CD14-positive monocyte (primary cell): Measurements from ENCODE around the gene NRXN3. TPM values are rescaled to one million over a fixed set of nuclear protein-coding genes. Genes with fewer than 3 reads are reported as not detected.

Source experiments
- DNase-seq, 3 donors: peaks; one replicate each; pipeline ENCODE4 v3.0.0-alpha.2; 2011 to 2022
- H2AFZ ChIP-seq: 2 replicates; pipeline ENCODE4 v1.6.0; 2012; ENCODE audit warnings: mild to moderate bottlenecking, low read depth, low read length, inconsistent platforms; ENCODE audit not compliant: insufficient read depth, poor library complexity, severe bottlenecking
- H3K27ac ChIP-seq, 2 donors: 1 replicate in 1 of 2; 2 replicates in 1 of 2; pipeline ENCODE4 v1.5.1; 2012 to 2013; ENCODE audit warnings: low read length in 2 of 2, control low read depth in 1 of 2, inconsistent platforms in 1 of 2, low read depth in 1 of 2, mild to moderate bottlenecking in 1 of 2
- H3K27me3 ChIP-seq, 2 donors: one replicate each; pipeline versions ENCODE4 v1.6.0 to v1.6.1; 2011 to 2013; ENCODE audit warnings: low read length in 2 of 2; ENCODE audit not compliant: control insufficient read depth in 2 of 2, insufficient read depth in 2 of 2
- H3K36me3 ChIP-seq, 2 donors: replicated peaks in 1 of 2; 1 replicate in 1 of 2; 2 replicates in 1 of 2; pipeline versions ENCODE4 v1.5.1 to v1.6.1; 2012 to 2013; ENCODE audit warnings: low read length in 2 of 2, control low read depth in 1 of 2, inconsistent platforms in 1 of 2, mild to moderate bottlenecking in 1 of 2; ENCODE audit not compliant: insufficient read depth in 2 of 2, control insufficient read depth in 1 of 2
- H3K4me1 ChIP-seq, 2 donors: 1 replicate in 1 of 2; 2 replicates in 1 of 2; pipeline versions ENCODE4 v1.5.1 to v1.6.1; 2012 to 2013; ENCODE audit warnings: low read length in 2 of 2, control low read depth in 1 of 2, inconsistent platforms in 1 of 2, mild to moderate bottlenecking in 1 of 2, moderate library complexity in 1 of 2; ENCODE audit not compliant: insufficient read depth in 2 of 2, control insufficient read depth in 1 of 2
- H3K4me2 ChIP-seq: replicated peaks from 2 replicates; pipeline ENCODE3; 2012; ENCODE audit warnings: low read length, moderate library complexity, mild to moderate bottlenecking; ENCODE audit not compliant: poor library complexity, severe bottlenecking; ENCODE audit errors: extremely low read depth
- H3K4me3 ChIP-seq, 3 experiments: fragments of 200-600 bp in 1 of 3; sonication (generic) in 1 of 3; replicated peaks in 1 of 3; 1 replicate in 2 of 3; 2 replicates in 1 of 3; pipeline ENCODE4 v1.5.1; 2011 to 2013; ENCODE audit warnings: low read length in 3 of 3, mild to moderate bottlenecking in 3 of 3, control low read depth in 2 of 3, low read depth in 2 of 3, inconsistent platforms in 1 of 3, moderate library complexity in 1 of 3
- H3K79me2 ChIP-seq: 2 replicates; pipeline ENCODE4 v1.6.0; 2012; ENCODE audit warnings: mild to moderate bottlenecking, control low read depth, inconsistent platforms, low read length, moderate library complexity; ENCODE audit not compliant: insufficient read depth
- H3K9ac ChIP-seq: 2 replicates; pipeline ENCODE4 v1.6.0; 2017; ENCODE audit warnings: low read length, mild to moderate bottlenecking; ENCODE audit not compliant: insufficient read depth, poor library complexity, severe bottlenecking
- H3K9me3 ChIP-seq, 2 donors: replicated peaks in 1 of 2; 1 replicate in 1 of 2; 2 replicates in 1 of 2; pipeline versions ENCODE4 v1.5.1 to v1.6.1; 2012 to 2013; ENCODE audit warnings: low read length in 2 of 2, control low read depth in 1 of 2; ENCODE audit not compliant: control insufficient read depth in 1 of 2, insufficient read depth in 1 of 2
- H4K20me1 ChIP-seq: 2 replicates; pipeline ENCODE4 v1.6.0; 2012; ENCODE audit warnings: mild to moderate bottlenecking, low read length, control low read depth, moderate library complexity; ENCODE audit not compliant: insufficient read depth
- H3K27ac Mint-ChIP-seq, 7 donors: one replicate each; pipeline ENCODE4 v1.8.0; 2020; ENCODE audit warnings: mild to moderate bottlenecking in 7 of 7, mixed read lengths in 7 of 7, moderate library complexity in 6 of 7, inconsistent platforms in 2 of 7
- H3K27me3 Mint-ChIP-seq, 3 donors: one replicate each; pipeline ENCODE4 v1.8.0; 2021 to 2022; ENCODE audit warnings: low read depth in 3 of 3, mild to moderate bottlenecking in 3 of 3, mixed read lengths in 3 of 3, moderate library complexity in 3 of 3, inconsistent platforms in 1 of 3
- H3K36me3 Mint-ChIP-seq, 2 donors: one replicate each; pipeline ENCODE4 v1.8.0; 2020; ENCODE audit warnings: mixed read lengths in 2 of 2, inconsistent platforms in 1 of 2, mild to moderate bottlenecking in 1 of 2
- H3K4me1 Mint-ChIP-seq: one replicate; pipeline ENCODE4 v1.8.0; 2020; ENCODE audit warnings: mild to moderate bottlenecking, mixed read lengths
- H3K4me3 Mint-ChIP-seq, 2 donors: one replicate each; pipeline ENCODE4 v1.8.0; 2020; ENCODE audit warnings: mild to moderate bottlenecking in 2 of 2, mixed read lengths in 2 of 2, moderate library complexity in 1 of 2
- H3K9me3 Mint-ChIP-seq, 7 donors: one replicate each; pipeline ENCODE4 v1.8.0; 2020 to 2022; ENCODE audit warnings: mixed read lengths in 7 of 7, mild to moderate bottlenecking in 6 of 7, moderate library complexity in 6 of 7, inconsistent platforms in 2 of 7
- WGBS: methylation state at CpG from one replicate; pipeline ENCODE4 v1.1.5; 2013; ENCODE audit warnings: missing lambda C conversion rate; ENCODE audit not compliant: insufficient coverage; 5-methylcytosine and 5-hydroxymethylcytosine counted together
- intact Hi-C, 2 donors: fragments of 100-400 bp; cut with micrococcal nuclease; formaldehyde crosslinking; loops; one replicate each; pipeline versions ENCODE4 v1.15.0 to v1.15.1; 2023
- polyA plus RNA-seq, 3 donors: library from polyadenylated mRNA; depleted of rRNA in 1 of 3; unstranded in 2 of 3; stranded (reverse) in 1 of 3; fragments of 300-500 nt in 2 of 3; fragments of >200 nt in 1 of 3; fragmentation: Illumina TruSeq in 2 of 3; gene quantifications; 1 replicate in 2 of 3; 2 replicates in 1 of 3; pipeline ENCODE4 v1.2.3, GENCODE V29; 2012 to 2021
- TF ChIP-seq, protein P1 (sequence below): fragments of 200-600 bp; IDR thresholded peaks from one replicate; pipeline ENCODE4 v1.8.0; 2022; ENCODE audit warnings: antibody characterized with exemption, mild to moderate bottlenecking

Gene NRXN3
- polyA plus RNA-seq, 3 donors, result not detected

DNA sequence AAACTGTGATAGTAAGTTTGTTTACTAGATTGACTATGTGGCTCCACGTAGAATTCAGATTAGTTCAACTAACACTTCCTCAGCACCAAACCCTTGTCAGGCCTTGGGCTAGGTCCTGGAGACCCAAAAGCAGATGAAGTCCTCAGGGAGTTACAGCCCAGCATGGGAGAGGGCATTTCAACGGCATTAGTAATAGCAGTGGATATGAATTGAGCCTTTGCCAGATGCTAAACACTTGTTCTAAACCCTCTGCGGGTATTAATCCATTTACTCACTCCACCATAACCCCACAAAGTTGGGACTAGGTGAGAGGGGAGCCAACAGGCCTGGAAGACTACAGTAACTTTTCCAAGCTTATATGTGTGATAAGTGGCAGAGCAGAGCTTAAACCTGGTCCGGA lies 1326.5 kb downstream of the NRXN3 start:
- no CpG with 5 or more reads among the region's 4 CpGs for WGBS
- Mint-ChIP-seq H3K36me3 (no peaks in the 10 kb centered on the region), H3K4me3 (no peak overlapping the region), H3K9me3 (peaks cover 0 to 10% (median 2%) of the 10 kb centered on the region in 7 donors), H3K27me3 (peaks cover 0 to 1% (median 0%) of the 10 kb centered on the region in 3 donors), H3K4me1 (no peaks in the 10 kb centered on the region), H3K27ac (no peak overlapping the region)
- intact Hi-C loops, result no loop called here
- no peaks in the 10 kb centered on the region for H3K27me3 ChIP-seq
- no peak overlapping the region for H3K4me3 ChIP-seq
- no peaks in the 10 kb centered on the region for H3K79me2 ChIP-seq
- no peak overlapping the region for H3K27ac ChIP-seq
- H3K9me3 ChIP-seq, result no peaks in the 10 kb centered on the region
- TF ChIP-seq, protein P1, sequence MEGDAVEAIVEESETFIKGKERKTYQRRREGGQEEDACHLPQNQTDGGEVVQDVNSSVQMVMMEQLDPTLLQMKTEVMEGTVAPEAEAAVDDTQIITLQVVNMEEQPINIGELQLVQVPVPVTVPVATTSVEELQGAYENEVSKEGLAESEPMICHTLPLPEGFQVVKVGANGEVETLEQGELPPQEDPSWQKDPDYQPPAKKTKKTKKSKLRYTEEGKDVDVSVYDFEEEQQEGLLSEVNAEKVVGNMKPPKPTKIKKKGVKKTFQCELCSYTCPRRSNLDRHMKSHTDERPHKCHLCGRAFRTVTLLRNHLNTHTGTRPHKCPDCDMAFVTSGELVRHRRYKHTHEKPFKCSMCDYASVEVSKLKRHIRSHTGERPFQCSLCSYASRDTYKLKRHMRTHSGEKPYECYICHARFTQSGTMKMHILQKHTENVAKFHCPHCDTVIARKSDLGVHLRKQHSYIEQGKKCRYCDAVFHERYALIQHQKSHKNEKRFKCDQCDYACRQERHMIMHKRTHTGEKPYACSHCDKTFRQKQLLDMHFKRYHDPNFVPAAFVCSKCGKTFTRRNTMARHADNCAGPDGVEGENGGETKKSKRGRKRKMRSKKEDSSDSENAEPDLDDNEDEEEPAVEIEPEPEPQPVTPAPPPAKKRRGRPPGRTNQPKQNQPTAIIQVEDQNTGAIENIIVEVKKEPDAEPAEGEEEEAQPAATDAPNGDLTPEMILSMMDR, result no peak
- DNase-seq, result no peak
- no peaks in the 10 kb centered on the region for H4K20me1 ChIP-seq
- H3K4me2 ChIP-seq, result no peak overlapping the region
- H3K4me1 ChIP-seq, result no peaks in the 10 kb centered on the region
- H2AFZ ChIP-seq, result no peak overlapping the region
- H3K9ac ChIP-seq, result no peak overlapping the region
- H3K36me3 ChIP-seq, result no peaks in the 10 kb centered on the region

DNA sequence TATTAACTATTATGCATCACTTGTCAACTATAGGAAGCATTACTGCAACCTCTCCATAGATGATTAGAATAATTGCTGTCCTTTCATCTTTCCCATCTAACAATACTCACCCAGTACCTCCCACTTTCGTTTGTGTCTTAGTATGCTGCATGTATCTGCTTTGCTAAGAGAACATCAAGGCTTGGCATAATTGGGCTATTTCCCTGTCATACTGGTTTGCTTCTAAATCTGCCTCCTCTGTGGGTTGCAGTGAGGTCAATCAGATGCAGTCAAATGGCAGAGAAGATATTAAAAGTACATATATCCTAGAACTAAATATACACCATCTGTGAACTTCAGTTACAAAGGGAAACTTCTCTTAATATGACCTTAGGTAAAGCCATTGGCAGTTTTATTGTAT lies 1330.3 kb downstream of the NRXN3 start:
- H4K20me1 ChIP-seq, result no peaks in the 10 kb centered on the region
- Mint-ChIP-seq H3K36me3 (no peaks in the 10 kb centered on the region), H3K27ac (no peak overlapping the region), H3K27me3 (peaks cover 0 to 1% (median 0%) of the 10 kb centered on the region in 3 donors), H3K4me3 (no peak overlapping the region), H3K9me3 (peaks cover 0 to 9% (median 2%) of the 10 kb centered on the region in 7 donors), H3K4me1 (no peaks in the 10 kb centered on the region)
- no peak overlapping the region for H3K4me2 ChIP-seq
- H2AFZ ChIP-seq, result no peak overlapping the region
- no peaks in the 10 kb centered on the region for H3K36me3 ChIP-seq
- DNase-seq, result no peak
- WGBS, result no CpG with 5 or more reads among the region's 1 CpG
- H3K27me3 ChIP-seq, result no peaks in the 10 kb centered on the region
- H3K79me2 ChIP-seq, result no peaks in the 10 kb centered on the region
- H3K27ac ChIP-seq, result no peak overlapping the region
- no peaks in the 10 kb centered on the region for H3K4me1 ChIP-seq
- H3K9ac ChIP-seq, result no peak overlapping the region
- TF ChIP-seq, protein P1, result no peak
- H3K4me3 ChIP-seq, result no peak overlapping the region
- intact Hi-C loops, result no loop called here
- H3K9me3 ChIP-seq, result no peaks in the 10 kb centered on the region
